ENCODE data around the gene NAV2. TPM values are rescaled to one million over a fixed set of nuclear protein-coding genes. Genes with fewer than 3 reads are reported as not detected.
A peak's percentile ranks its signal among the peaks of the same experiment; 100 is the strongest.

The NAV2 gene
- total RNA-seq, 1 donor from 2014 or later, result 10.5 TPM

GRCh38 chr11:19713196-19714021 lies 772 bp downstream of the NAV2 start:
- ATAC-seq (ENCODE audit: poor library complexity) (no peak), DNase-seq (no peak)
- intact Hi-C loops (cut with DNase I), result no loop called here

DNA sequence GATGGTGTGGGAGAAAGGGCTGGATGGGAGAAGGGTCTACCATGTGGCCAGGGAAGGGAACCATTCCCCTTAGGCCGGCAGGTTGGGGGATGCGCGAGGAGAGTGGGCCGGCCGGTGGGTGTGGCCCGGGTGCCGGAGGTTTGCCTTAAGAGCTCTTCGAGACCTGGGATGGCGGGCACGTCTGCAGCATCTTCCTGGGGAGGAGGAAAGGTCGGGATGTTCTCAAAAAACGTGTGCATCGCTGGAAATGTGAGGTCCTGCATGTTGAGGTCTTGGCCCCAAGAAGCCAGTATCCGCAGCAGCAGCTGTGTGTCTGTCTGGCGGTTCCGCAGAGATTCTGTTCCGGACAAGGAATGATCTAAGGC lies 1.4 kb downstream of the NAV2 start:
- ATAC-seq (ENCODE audit: poor library complexity) (no peak), DNase-seq (no peak)
- intact Hi-C loops (cut with DNase I), result no loop called here

GRCh38 chr11:19714387-19715363 lies 2.0 kb downstream of the NAV2 start:
- DNase-seq (peak; percentile 52), ATAC-seq (ENCODE audit: poor library complexity) (peak; percentile 35)
- intact Hi-C loops (cut with DNase I), result no loop called here

- intact Hi-C loops (cut with DNase I), result no loop called here
- ATAC-seq (ENCODE audit: poor library complexity), result no peak
These were observed 2.7 kb downstream of the NAV2 start for GRCh38 chr11:19715373-19715772.

GRCh38 chr11:19718051-19718450 lies 5.4 kb downstream of the NAV2 start:
- intact Hi-C loops (cut with DNase I), result no loop called here
- ATAC-seq (ENCODE audit: poor library complexity), result no peak
- DNase-seq, result no peak

More at GRCh38 chr11:19715373-19715772, 2.7 kb downstream of the NAV2 start:
- DNase-seq, result no peak

DNA sequence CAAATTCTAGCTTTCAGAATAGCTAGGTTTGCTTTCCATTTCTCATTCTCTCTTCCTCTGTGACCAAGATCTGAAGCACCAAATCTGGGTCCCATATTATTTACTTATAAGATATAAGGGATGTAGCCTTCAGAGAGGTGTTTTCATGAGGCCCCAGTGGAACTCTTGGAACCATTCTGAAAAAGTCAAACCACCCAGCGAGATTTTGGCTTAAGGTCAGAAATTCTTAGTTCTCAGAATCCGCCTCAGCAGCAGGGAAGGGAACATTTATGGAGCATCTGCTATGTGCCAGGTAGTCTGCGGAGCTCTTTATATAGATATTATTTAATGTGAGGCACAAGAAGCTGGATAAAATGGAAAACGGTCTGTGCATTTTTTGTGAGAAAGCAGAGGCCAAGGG lies 6.3 kb downstream of the NAV2 start:
- ATAC-seq (ENCODE audit: poor library complexity) (no peak), DNase-seq (no peak)
- intact Hi-C loops (cut with DNase I), result no loop called here

DNA sequence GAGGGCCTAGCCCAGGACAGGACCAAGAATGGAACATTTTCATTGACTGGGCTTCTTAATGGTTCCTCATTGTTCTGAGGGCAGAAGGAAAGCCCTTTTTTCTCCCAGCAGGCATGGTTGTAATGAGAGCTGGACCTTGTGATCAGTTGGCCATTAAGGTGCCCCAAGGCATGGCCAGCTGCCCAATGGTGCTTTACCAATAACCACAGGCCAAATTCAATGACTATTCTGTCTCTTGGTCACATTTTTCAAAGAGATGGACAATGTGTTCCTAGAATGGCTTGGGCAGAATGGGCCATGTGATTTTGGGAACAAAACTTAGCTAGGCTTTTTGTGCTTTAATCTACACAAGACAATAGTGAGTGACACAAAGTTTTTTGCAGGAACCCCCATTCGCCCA lies 7.3 kb downstream of the NAV2 start:
- intact Hi-C loops (cut with DNase I), result no loop called here
- ATAC-seq (ENCODE audit: poor library complexity) (no peak), DNase-seq (no peak)

- intact Hi-C loops (cut with DNase I), result no loop called here
- ATAC-seq (ENCODE audit: poor library complexity), result no peak
- DNase-seq, result no peak
These were observed 8.5 kb downstream of the NAV2 start for GRCh38 chr11:19721176-19721575.

GRCh38 chr11:19722702-19723101 lies 10.1 kb downstream of the NAV2 start:
- ATAC-seq (ENCODE audit: poor library complexity) (no peak), DNase-seq (no peak)
- intact Hi-C loops (cut with DNase I), result no loop called here

- ATAC-seq (ENCODE audit: poor library complexity), result peak; percentile 30
- intact Hi-C loops (cut with DNase I), result no loop called here
- DNase-seq, result no peak
These were observed 11.1 kb downstream of the NAV2 start for GRCh38 chr11:19723572-19724342.

- DNase-seq, result no peak
- intact Hi-C loops (cut with DNase I), result no loop called here
- ATAC-seq (ENCODE audit: poor library complexity), result no peak
These were observed 12.1 kb downstream of the NAV2 start for GRCh38 chr11:19724765-19725164.

GRCh38 chr11:19725379-19726079 lies 12.9 kb downstream of the NAV2 start:
- ATAC-seq (ENCODE audit: poor library complexity) (peak; percentile 50), DNase-seq (no peak)
- intact Hi-C loops (cut with DNase I), result no loop called here

DNA sequence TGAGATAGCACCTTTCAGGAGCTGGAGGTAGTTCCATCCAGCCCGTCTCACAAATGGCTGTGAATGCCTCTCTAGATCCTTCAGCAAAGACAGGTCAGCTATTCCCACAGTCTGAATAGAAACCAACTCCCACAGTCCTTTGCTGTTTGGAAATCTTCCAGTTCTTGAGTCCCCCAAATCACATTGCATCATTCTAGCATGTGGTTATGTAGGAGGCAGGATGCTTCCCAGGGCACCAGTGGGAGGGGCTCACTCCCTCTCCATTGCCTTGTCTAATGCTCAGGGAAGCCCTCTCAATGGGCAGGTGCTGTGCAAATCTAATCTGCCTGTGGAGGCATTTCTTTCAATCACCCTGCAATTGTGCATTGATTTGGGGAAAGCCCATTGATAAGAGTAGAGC lies 14.6 kb downstream of the NAV2 start:
- intact Hi-C loops (cut with DNase I), result no loop called here
- ATAC-seq (ENCODE audit: poor library complexity), result no peak
- DNase-seq, result no peak

DNA sequence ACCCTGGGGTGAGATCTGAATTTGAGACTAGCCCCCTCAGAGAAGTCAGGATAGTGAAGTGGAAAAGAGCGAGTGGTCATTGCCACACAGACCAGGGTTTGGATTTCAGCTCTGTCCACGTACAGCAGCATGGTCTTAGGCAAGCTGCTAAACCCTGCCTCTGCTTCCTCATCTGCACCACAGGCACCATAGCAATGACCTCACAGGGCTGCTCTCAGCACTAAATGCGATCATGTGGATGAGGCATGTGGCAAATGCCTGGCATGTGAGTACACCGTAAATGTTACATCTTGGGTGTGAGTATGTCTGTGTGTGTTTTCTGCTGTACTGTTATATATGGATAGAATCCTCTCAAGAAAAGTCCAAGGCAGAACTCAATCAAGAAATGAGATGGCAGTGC lies 15.8 kb downstream of the NAV2 start:
- peak; percentile 34 for ATAC-seq (ENCODE audit: poor library complexity)
- intact Hi-C loops (cut with DNase I), result no loop called here

DNA sequence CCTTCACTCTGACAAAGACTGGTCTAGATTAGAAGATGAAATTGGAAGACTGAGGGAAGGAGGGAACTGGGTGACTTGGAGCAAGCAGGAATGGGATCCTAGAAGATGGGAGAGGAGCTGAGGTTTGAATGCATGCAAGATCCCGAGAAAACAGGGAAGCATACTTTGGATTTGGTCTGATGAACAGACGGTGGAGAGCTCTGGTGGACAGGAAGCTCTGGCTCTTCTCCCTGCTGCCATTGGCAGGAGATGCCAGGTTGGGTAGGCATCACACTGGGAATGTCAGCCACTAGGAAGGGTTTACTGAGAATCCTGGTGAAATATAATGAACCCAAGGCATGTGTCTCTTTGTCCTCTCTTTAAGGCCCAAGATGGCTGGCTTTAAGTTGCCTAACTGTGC lies 16.5 kb downstream of the NAV2 start:
- ATAC-seq (ENCODE audit: poor library complexity) (no peak), DNase-seq (no peak)
- intact Hi-C loops (cut with DNase I), result no loop called here

More for the DNA sequence above, 15.8 kb downstream of the NAV2 start:
- no peak for DNase-seq

DNA sequence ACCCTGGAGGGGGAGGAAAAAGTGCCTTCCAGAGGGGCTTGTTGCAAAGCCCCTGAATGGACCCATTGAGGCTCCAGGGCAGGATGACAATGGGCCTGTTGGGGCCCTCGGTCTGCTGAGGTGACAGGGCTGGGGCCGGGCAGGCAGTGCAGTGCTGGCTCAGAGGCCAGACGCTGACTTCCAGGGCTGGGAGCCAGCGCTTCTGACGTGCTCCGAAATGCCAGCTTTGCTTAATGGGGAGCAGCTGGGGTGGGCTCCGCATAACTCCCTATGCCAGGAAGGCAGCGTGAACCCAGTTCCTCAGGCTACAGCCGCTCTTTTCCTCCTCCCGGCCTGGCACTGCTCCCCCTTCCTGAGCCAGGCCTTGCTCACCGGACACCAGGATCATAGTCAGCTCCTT lies 17.7 kb downstream of the NAV2 start:
- ATAC-seq (ENCODE audit: poor library complexity), result peak; percentile 79
- DNase-seq, result peak; percentile 58
- intact Hi-C loops (cut with DNase I), result no loop called here

DNA sequence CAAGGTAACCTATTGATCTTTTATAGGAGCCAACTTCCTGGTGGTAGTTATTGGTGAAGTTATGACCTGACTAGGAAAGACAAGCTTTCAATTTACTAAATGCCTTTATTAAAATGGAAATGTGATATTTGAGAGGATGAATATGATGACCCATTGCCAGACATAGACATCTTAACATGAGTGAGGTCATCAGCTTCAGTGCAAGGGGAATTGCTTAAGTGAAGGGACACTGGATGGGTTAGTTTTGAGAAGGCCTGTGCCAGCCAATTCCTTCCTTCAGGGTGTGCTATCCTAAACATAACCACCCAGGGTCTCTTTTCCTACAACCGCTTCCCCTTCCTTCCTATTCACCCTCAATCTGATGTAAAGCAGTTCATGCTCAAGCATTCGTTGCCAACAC lies 21.5 kb downstream of the NAV2 start:
- DNase-seq (no peak), ATAC-seq (ENCODE audit: poor library complexity) (no peak)
- intact Hi-C loops (cut with DNase I), result no loop called here

GRCh38 chr11:19735157-19735908 lies 22.7 kb downstream of the NAV2 start:
- DNase-seq (no peak), ATAC-seq (ENCODE audit: poor library complexity) (peak; percentile 45)
- intact Hi-C loops (cut with DNase I), result no loop called here

Measured in Right ventricle myocardium superior (tissue), 1 donor.